GF-D8 (cell line): ENCODE measurements around the gene FLAD1.

Experiments used
- DNase-seq: peaks from one replicate; lab custom pipeline; 2025; lab: John Stamatoyannopoulos, UW

The FLAD1 gene

DNA sequence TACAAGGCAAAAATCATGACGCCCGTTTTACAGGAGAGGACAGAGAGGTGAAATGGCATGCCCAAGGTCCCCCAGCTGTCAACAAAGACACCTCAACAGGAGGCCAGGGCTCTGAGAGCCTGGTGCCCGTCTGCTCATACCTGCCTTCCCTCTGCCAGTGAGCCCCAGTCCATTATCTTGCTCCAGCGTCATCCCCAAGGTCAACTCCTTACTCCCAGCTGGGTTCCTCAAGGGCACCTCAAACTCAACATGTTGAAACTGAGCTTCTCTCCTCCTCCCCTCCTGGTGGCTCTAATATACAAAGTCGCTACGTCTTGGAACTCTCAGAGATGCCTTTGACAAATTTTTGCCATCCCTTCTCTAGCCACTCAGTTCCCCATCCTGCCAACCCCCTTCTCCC, 30.5 kb upstream of the FLAD1 start:
- DNase-seq = no peak

DNA sequence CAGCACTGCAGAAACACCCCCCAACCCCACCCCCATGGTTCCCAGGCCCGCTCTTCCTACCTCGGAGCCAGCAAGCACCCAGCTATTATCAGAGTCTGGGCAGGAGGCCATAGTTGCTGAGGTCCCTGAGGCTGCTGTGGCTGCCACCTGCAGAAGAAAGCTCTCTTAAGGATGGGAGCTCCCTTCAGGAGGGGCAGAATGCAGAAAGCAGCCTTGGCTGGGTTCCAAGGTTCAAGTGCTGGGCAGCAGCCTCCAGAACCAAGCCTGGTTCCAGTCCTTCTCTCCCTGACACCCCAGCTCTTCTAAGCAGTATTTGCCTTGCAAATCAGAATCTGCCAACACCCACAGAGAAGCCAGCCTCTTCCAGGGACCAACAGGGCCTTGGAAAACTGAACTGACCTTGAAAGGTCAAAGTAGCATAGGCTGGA, 29.5 kb upstream of the FLAD1 start:
- DNase-seq = no peak

GRCh38 chr1:154954541-154954940, 28.6 kb upstream of the FLAD1 start:
- no peak for DNase-seq

DNA sequence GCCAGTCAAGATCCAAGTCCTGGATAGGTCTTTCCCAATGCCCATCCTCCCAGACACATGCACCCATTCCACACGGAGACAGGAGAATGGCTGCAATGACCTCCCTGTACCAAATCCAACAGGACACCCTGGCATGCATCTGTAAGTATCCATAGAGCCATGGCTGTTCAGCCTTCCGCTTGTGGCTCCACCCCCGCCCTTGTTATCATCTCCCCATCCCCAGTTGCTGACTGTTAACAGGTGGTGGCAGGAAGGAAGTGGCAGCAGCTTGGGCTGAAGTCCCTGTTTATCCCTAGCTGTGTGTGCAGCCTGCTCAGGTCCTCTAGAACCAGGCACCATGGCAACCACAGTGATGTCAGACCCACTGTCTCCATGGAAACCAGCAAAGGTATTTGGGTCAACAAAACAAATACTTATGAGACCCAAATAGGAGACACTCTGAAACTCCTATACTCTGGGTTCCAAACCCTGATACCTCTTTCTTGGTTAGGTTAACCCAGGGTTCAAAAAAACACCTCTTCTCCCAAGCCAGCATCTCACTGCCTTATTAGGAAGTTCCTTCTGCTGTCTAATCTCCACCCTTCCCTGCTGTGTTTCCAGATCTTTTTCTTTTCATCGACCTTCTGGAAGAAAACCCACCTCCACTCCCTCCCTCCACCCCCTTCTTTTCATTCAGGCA, 28.0 kb upstream of the FLAD1 start:
- peak; percentile 39 for DNase-seq

- DNase-seq = peak; percentile 77
Observed at GRCh38 chr1:154955718-154956543, 27.2 kb upstream of the FLAD1 start, which contains the start of gene PBXIP1. TSS of gene PBXIP1 (minus strand) at chr1:154956099. CDS start at chr1:154953721, 2,378 bp downstream.

DNA sequence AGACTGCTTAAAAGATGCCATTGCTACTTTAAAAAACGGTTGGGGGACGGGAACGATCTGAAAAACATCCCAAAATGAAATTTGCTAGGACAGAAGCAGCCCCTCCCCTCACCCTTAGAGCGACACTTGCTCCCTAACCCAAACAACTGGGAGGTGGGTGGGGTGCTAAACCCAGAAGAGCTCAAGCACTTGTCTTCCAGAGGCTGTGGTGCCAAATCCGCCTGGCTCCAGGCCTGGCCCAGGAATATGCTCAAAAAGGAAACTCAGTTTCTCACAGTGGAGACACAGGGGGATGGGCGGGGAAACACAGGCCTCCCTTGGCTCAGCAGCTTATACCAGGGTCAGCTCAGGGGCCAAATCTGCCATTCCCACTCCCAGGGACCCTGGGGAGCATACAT, 26.6 kb upstream of the FLAD1 start:
- no peak for DNase-seq

- DNase-seq = no peak
Observed at GRCh38 chr1:154957091-154957657, 26.0 kb upstream of the FLAD1 start.

GRCh38 chr1:154958036-154958435, 25.1 kb upstream of the FLAD1 start:
- no peak for DNase-seq

- no peak for DNase-seq
Observed at GRCh38 chr1:154958681-154959425, 24.3 kb upstream of the FLAD1 start.

- no peak for DNase-seq
Observed at GRCh38 chr1:154959426-154959780, 23.7 kb upstream of the FLAD1 start.

- DNase-seq = peak; percentile 3
Observed at GRCh38 chr1:154960446-154961136, 22.6 kb upstream of the FLAD1 start.

- peak; percentile 56 for DNase-seq
Observed at GRCh38 chr1:154961207-154962155, 21.7 kb upstream of the FLAD1 start, which contains the start of gene PYGO2. TSS of gene PYGO2 (minus strand) at chr1:154961782. CDS start at chr1:154961576, 206 bp downstream.

- DNase-seq = peak; percentile 8
Observed at GRCh38 chr1:154962156-154962749, 20.9 kb upstream of the FLAD1 start.

- DNase-seq = no peak
Observed at GRCh38 chr1:154962795-154963330, 20.3 kb upstream of the FLAD1 start.

DNA sequence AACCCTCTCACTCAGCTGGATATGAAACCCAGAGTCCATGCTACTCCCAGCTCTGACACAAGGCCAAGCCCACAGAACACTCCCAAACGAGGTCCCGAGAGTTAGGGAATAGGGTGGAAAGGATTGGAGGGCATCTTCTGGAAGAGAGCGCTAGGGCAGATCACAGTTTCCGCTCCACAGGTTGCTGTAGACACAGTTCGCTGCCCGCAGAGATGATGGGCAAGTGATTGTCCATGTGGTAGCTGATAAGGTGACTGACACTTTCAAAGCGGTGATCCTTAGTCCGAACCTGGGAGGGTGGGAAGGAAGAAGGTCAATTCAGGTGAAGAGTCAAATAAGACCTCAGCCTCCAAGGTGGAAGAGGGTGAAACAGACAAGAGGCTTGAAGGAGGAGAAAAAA, 19.5 kb upstream of the FLAD1 start:
- DNase-seq = no peak

DNA sequence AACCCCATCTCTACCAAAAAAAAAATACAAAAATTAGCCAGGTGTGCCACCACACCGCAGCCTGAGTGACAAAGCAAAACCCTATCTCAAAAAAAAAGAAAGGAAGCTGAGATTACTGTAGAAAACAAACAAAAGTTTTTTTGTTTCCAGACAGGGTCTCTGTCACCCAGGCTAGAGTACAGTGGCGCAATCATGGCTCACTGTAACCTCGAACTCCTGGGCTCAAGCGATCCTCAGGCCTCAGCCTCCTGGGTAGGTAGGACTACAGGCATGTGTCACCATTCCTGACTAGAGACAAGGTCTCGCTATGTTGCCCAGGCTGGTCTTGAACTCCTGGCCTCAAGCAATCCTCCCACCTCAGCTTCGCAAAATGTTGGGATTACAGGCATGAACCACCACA, 18.8 kb upstream of the FLAD1 start:
- DNase-seq = no peak

- no peak for DNase-seq
Observed at GRCh38 chr1:154966111-154966510, 17.0 kb upstream of the FLAD1 start.

DNA sequence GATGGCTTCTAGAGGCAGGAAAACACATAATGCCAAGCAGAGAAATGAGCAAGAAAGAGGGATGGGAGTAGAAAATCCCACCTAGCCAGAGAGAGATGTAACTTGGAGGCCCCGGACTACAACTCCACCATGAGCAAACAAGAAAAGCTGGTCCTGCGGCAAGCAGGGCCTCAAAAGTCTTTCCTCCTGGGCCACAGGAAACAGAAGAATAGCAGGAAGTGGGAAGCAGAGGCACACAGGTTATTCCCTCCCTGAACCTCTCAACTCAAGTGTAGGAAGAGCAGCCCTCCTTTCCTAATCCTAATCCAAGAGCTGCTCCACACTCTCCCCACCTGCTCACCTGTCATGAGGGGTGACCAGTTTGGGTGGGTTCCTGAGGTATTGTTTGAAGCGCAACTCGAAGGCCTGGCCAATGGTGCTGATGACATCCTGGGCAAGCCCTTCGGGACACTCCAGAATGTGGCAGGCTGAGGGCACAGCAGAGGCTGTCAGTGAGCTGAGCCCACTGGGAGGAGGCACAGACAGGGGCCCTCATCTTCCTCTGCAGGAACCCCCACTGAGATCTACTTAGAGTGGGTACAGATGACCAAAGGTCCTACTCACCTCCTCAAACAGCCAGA, 15.7 kb upstream of the FLAD1 start:
- DNase-seq = no peak

DNA sequence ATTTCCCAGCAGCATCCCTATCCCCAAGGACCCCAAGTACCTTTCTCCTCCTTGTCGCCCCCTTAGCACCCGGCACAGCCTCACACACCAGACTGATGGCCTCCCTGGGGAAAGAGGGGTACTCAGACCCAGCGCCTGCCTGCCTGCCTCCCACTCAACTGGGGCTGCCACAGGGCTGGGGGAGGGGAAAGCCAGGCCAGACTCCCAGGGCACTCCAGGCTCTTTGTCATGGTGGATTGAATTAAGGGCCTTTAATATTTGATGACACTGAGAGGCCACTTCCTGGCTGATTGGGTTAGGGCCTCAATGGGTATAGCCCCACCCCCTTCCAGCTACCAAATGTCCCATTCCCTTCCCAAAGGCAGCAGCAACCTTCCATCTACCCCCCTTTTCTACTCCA, 14.4 kb upstream of the FLAD1 start:
- no peak for DNase-seq
